Measurements from ENCODE around the gene TMEM39A.

GRCh38 chr3:119490153-119490552, 26.7 kb upstream of the TMEM39A start:
- TF ChIP-seq, protein P1, sequence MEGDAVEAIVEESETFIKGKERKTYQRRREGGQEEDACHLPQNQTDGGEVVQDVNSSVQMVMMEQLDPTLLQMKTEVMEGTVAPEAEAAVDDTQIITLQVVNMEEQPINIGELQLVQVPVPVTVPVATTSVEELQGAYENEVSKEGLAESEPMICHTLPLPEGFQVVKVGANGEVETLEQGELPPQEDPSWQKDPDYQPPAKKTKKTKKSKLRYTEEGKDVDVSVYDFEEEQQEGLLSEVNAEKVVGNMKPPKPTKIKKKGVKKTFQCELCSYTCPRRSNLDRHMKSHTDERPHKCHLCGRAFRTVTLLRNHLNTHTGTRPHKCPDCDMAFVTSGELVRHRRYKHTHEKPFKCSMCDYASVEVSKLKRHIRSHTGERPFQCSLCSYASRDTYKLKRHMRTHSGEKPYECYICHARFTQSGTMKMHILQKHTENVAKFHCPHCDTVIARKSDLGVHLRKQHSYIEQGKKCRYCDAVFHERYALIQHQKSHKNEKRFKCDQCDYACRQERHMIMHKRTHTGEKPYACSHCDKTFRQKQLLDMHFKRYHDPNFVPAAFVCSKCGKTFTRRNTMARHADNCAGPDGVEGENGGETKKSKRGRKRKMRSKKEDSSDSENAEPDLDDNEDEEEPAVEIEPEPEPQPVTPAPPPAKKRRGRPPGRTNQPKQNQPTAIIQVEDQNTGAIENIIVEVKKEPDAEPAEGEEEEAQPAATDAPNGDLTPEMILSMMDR (IDR thresholded peaks at IDR 0.05; ENCODE audit: low read depth, low read length, missing input control): no peak
- TF ChIP-seq, protein P2, sequence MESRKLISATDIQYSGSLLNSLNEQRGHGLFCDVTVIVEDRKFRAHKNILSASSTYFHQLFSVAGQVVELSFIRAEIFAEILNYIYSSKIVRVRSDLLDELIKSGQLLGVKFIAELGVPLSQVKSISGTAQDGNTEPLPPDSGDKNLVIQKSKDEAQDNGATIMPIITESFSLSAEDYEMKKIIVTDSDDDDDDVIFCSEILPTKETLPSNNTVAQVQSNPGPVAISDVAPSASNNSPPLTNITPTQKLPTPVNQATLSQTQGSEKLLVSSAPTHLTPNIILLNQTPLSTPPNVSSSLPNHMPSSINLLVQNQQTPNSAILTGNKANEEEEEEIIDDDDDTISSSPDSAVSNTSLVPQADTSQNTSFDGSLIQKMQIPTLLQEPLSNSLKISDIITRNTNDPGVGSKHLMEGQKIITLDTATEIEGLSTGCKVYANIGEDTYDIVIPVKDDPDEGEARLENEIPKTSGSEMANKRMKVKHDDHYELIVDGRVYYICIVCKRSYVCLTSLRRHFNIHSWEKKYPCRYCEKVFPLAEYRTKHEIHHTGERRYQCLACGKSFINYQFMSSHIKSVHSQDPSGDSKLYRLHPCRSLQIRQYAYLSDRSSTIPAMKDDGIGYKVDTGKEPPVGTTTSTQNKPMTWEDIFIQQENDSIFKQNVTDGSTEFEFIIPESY (IDR thresholded peaks at IDR 0.05): no peak
- TF ChIP-seq MAX (IDR thresholded peaks at IDR 0.05) (no peak), TAF1 (conservative IDR thresholded peaks at IDR 0.05) (no peak), YY1 (IDR thresholded peaks at IDR 0.05) (no peak), NR2F2 (IDR thresholded peaks at IDR 0.05) (no peak), JUND (IDR thresholded peaks at IDR 0.05) (no peak), SP1 (IDR thresholded peaks at IDR 0.05) (no peak), RAD21 (IDR thresholded peaks at IDR 0.05) (no peak), EGR1 (IDR thresholded peaks at IDR 0.05; ENCODE audit: low read depth in 2 of 2) (no peak), HNF4G (IDR thresholded peaks at IDR 0.05) (no peak), GABPA (IDR thresholded peaks at IDR 0.05 in 1 of 2, conservative IDR thresholded peaks at IDR 0.05 in 1 of 2) (no peak)
- TF ChIP-seq, protein P3, sequence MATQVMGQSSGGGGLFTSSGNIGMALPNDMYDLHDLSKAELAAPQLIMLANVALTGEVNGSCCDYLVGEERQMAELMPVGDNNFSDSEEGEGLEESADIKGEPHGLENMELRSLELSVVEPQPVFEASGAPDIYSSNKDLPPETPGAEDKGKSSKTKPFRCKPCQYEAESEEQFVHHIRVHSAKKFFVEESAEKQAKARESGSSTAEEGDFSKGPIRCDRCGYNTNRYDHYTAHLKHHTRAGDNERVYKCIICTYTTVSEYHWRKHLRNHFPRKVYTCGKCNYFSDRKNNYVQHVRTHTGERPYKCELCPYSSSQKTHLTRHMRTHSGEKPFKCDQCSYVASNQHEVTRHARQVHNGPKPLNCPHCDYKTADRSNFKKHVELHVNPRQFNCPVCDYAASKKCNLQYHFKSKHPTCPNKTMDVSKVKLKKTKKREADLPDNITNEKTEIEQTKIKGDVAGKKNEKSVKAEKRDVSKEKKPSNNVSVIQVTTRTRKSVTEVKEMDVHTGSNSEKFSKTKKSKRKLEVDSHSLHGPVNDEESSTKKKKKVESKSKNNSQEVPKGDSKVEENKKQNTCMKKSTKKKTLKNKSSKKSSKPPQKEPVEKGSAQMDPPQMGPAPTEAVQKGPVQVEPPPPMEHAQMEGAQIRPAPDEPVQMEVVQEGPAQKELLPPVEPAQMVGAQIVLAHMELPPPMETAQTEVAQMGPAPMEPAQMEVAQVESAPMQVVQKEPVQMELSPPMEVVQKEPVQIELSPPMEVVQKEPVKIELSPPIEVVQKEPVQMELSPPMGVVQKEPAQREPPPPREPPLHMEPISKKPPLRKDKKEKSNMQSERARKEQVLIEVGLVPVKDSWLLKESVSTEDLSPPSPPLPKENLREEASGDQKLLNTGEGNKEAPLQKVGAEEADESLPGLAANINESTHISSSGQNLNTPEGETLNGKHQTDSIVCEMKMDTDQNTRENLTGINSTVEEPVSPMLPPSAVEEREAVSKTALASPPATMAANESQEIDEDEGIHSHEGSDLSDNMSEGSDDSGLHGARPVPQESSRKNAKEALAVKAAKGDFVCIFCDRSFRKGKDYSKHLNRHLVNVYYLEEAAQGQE (IDR thresholded peaks at IDR 0.05): no peak

Data from liver (tissue), 3 donors.